HG03354 (cell line): ENCODE data around the gene SLC6A15.

Experiments
- ATAC-seq: cut with Tn5 transposase; IDR thresholded peaks from one replicate; pipeline ENCODE4 v1.9.1; 2021; ENCODE audit warnings: mild to moderate bottlenecking; ENCODE audit not compliant: unreplicated experiment, poor library complexity, severe bottlenecking

The SLC6A15 gene

DNA sequence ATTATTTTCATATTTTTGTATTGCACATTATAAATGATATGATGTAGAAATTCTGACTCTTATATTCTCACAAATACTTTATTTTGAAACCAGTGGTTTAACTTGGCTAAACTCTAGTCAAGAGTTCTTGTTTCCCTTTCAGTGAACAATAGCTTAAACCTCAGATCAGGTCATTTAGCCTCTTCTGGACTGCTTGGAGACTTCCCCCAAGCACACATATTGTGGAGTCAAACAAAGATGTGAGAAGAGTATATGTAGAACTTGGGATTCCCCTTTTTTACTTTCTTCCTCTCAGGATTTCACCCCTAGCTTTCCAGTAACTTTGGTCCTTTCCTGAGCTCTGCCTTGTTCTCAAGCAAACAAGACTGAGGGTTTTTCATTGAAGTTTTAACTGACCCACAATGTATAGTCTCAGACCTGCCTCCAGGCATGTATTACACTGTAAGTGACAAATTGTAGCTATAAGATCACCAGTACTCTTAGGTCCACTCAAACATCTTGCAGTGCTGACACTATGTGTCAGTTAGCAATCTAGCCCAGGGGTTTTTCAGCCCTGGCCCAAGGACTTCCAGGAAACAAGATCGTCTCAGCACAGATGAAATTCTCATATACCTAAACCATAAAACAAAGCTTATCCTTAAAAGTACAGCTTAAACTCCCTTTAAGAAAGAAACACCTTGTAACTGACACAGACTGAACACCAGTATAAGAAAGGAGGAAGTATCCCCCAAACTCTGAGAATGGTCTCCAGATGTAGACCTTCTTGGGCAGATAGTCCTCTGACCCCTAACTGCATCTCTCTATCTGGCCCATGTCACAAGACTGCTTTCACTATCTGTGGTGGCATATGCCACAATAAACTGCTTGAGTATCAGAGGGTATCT, 98.6 kb downstream of the SLC6A15 start:
- ATAC-seq, result no peak

DNA sequence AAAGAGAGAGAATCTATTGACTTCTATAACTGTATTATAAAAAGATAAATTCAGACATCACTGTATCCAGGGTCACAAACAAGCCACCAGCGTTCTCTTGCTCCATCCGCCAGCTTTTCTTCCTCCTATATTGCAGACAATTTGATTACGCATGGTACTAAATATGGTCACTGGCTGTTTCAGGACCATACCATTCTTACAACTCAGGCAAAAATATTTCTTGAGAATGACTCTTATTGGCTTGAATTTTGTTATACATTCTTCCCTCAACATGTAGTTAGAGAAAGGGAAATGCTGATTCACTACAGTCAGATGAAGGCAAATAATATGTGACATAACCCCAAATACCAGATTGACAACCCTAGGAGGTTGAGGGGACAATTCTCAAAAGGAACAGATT, 101.3 kb downstream of the SLC6A15 start:
- ATAC-seq, result no peak

DNA sequence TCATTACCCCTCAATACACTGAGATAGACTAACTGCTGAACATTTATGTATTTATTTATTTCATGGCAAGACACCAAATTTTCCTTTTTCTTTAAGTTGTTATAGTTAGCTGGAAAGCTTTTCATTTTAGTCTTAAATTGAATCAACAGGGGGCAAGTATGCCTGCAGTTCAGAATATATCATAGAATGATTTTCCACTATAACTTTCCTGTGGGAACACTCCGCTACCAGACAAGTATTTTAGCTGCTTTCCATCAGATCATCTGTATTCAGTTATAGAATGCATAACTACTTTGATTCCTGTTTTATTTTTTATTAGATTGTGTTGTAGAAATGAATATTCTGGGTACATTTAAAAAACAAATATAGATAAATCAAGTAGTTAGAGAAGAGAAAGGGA, 102.0 kb downstream of the SLC6A15 start:
- ATAC-seq, result no peak
